NCI-H2107 treated with DMSO at 0.1 percent for 48 hours (cell line): ENCODE results near the gene CDCP1.
A peak's percentile ranks its signal among the peaks of the same experiment; 100 is the strongest.
"Not testable (repeated sequence)": the region's sequence is repeated elsewhere in the genome, so short reads cannot be mapped to it uniquely, and the experiment has no call there.

Source experiments
- DNase-seq: peaks from one replicate; lab custom pipeline; 2025; ENCODE audit not compliant: unreplicated experiment; lab: John Stamatoyannopoulos, UW

Gene CDCP1

DNA sequence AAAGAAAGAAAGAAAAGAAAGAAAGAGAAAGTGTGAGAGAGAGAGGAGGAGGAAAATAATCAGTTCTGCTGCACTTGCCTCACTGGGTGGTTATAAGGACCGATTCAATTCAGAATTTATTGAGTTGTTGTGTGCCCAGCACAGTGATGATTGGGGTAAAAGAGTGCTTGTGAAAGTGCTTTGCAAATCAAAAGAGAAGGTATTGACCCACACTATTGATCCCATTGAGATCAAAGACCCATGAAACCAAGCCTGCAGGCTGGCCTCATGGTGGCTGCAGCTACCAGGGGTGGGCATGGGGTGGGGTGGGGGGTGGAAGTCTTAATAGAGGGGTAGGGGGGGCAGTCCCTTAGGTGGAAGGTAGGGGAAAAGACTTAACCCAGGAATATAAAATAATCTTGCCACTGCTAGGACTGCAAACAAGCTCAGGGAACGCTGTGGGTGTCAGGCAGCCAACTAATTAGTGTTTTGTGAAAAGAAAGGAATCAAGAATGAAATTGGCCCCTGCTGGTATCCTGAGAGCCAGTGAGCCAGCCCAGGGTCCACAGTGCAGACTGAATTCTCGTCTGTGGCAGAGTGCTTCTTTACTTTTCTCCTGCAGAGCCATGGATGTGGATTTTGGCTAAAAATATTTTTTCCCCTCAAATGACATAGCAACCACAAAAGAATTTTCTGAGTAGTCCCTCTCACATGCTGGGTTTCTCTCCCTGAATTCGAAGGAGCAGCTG, 85.8 kb downstream of the CDCP1 start:
- DNase-seq = no peak

DNA sequence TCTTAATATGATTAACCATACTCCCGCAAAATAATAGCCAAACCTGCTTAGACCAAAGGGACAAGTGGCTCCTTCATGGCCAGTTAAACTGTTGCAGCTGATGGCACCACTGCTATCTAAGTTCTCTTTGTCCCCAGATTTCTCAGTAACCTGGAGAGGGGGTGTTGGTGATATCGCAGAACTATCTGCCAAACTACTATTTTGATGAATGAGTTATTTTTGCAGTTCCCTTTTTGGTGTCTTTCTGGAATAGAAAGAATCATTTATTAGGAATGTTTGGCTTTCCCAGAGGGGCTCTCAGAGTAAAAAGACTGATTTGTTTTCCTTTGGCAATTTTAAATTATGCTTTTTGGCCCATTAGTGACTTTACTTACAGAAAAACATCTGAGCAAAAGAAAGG, 87.0 kb downstream of the CDCP1 start:
- DNase-seq = no peak

DNA sequence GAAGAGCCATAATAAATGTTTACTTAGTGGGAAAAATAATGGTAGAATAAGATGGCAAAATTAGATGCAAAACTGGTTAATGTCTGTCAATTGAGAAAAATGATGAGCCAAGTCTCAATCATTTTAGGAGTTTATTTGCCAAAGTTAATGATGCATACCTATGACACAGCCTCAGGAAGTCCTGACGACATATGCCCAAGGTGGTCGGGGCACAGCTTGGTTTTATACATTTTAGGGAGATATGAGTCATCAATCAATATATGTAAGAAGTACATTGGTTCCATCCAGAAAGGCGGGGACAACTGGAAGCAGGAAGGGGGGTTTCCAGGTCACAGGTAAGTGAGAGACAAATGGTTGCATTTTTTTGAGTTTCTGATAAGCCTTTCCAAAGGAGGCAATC, 88.6 kb downstream of the CDCP1 start:
- no peak for DNase-seq

DNA sequence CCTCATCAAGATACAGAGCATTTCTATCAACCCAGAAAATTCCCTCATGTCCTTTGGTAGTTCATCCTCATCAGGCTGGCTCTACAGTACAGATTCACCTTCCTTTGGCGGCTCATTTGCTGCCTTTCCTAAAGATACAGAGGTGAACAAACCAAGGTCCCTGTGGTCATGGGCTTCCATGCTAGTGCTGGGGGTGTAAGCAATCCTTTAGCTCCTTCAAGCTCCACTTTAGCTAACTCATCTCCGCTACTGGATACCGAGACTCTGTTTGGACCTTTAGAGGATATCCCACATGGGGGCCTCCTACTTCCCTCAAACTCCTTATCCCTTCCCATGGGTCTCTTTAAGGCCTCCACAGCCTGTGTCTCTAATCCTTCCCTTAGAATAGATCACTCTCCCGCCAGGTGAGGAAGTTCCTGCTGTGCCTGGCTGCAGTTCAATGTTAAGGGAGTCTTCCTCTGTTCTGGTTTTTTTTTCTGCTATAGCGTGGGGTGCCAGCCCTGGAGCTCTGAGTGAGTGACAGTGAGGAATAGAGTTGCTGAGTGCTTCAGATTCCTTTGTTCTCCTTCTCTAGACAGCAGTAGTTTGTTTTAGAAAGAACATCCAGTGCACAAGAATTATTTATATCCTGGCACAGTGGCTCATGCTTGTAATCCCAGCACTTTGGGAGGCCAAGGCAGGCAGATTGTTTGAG, 89.4 kb downstream of the CDCP1 start:
- no peak for DNase-seq

DNA sequence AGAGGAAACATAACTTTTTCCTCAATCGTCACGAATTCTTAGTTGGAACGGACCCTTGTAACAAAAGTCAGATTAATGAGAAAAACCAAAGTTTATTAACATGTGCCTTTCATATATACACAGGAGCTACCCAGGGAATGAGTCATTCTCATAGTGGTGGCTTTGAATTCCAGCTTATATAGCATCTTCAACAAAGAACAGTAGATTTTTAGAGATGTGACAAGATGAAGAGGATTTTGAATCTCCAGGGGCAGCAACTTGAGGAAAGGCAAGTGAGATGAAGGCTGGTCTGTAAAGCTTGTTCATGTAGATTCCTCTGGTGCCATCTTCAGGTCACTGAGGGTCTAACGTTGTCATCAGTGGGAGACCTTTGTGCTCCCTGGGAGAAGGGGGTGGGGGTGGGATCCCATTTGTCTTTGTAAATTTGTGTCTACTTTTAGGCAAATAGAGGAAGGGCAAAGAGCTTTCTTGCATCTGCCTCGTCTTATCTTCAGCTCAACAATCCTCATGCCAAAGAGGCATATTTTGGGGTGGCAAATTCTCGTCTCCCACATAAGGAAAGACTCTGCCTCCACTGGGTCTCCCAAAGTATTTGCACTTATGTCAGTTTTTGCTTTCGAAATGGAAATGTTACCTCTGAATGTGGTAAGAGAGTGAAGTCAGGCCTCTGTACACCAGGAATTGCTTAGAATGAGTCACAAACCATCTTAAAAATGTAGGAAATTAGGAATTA, 90.6 kb downstream of the CDCP1 start:
- DNase-seq = no peak

DNA sequence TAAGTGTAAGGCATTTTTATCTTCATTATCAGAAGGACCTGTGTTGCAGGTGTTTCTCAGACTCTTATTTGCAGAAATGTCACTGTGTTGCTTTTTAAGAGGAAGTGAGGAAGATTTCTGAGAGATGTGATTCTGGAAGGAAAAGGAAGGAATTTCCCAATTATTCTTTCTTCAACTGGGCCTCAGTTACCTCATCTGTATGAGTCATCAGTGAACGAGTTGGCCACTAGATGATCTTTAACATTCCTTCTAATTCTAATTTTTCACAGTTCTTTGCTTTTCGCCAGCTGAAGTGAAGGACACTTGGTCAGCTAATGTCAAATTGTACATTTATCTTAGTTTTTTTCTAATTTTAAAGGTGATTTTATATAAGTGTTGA, 91.2 kb downstream of the CDCP1 start:
- DNase-seq = no peak

DNA sequence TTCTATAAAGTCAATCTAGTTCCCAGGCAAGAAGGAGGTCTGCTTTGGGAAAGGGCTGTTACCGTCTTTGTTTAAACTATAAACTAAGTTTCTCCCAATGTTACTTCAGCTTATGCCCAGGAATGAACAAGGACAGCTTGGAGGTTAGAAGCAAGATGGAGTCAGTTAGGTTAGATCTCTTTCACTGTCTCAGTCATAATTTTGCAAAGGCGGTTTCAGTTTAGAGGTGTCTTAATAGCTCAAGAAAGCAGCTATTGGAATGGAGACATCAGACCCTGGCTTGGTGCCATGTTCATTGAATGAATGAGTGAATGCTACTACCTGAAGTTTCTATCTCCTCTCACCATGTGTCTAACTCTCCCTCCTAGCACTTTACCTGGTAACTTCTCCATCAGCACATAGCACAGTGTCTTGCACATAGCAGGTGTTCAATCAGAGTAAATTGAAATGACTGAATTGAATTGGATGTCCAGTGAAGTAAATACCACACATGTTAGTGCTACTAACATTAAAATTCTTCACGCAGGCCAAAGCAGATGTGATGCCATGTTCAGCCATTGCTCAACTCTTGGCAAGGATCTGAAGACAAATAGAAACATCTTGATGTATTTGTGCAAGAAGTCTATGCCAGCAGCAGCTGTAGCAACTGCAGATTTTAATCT, 91.9 kb downstream of the CDCP1 start:
- DNase-seq = no peak

DNA sequence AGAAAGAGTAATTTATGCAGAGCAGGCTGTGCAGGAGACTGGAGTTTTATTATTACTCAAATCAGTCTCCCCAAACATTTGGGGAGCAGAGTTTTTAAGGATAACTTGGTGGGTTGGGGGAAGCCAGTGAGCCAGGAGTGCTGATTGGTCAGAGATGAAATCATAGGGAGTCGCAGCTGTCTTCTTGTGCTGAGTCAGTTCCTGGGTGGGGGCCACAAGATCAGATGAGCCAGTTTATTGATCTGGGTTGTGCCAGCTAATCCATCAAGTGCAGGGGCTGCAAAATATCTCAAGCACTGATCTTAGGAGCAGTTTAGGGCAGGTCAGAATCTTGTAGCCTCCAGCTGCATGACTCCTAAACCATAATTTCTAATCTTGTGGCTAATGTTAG, 92.4 kb downstream of the CDCP1 start:
- DNase-seq = not testable (repeated sequence)

DNA sequence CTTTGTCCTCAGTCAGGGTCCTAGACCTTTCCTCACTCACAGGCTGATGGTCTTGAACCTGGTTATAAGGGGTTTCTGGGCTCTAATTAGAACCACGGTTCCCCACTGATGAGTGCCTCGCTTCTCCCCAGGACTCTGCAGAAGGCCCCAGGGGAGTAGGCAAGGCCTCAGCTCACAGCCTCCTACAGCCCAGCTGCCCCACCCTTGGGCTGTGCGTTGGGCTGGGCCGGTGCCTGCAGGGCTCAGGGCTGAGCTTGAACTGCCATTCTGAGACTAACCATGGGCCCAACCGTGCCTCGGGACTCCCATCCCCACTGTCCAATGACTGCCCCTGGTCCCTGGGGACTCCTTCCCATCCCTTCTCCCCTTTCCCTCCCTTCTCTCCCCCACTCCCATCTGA, 94.5 kb downstream of the CDCP1 start:
- no peak for DNase-seq

DNA sequence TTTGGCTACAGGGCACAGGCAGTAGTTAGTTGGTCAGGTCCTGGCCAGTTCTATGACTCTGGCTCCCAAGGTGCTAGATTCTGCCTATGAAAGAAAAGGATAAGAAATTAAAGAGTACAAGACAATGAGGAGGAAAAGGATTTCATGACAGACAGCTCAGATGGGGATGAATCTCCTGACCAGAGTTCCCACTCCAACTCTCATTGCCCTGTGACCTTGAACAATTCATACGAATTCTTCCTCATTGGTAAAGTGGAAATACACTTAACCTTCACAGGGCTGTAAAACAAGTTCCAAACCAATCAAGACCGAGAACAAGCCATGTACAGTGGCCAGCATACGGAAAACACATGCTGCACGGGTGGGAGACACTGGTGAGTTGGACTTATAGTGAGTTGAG, 96.4 kb downstream of the CDCP1 start:
- no peak for DNase-seq

DNA sequence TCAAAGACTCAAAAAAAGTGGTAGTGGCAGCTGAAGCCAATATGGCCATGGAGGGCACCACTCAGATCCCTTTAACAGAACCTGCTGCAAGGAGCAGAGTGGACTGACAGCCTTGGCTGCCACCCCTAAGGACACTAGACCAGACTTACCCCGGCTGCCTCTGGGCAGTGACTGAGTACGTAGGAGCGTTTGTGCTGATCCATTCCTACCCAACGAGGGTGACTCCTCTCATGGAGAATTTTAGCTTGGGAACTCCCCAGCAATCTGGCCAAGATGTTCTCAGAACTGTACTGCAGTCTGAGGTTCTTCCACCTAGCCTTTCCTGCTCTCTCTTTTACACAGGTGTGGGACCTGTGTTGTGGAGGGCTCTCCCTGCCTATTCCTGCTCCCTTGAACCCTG, 97.9 kb downstream of the CDCP1 start:
- no peak for DNase-seq

DNA sequence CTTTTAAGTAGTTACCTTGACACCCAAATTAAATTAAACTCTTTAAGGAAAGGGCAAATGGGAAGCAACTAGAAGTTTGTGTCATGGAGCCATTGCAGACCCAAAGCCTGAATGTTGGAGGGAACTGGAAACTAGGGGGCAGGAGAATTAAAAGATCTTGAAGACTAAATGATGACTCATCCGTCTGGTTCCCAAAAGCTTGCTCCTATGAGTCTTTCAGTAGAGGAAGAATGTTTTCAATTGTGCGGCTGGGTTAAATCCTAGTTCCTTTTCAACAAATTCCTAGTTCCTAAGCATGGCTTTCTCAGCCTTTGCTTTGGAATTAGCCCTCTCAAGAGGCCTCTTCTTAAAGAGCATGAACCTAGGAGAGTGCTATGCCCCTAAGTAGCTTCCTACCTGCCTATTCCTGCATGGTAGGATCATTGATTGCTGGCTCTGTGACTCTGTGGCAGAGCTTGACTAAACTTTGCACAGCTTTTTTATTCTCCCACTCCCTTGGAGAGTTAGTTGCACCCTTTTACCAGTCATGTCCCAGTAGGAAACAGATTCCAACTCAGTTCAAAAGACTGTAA, 102.4 kb downstream of the CDCP1 start:
- DNase-seq = no peak

DNA sequence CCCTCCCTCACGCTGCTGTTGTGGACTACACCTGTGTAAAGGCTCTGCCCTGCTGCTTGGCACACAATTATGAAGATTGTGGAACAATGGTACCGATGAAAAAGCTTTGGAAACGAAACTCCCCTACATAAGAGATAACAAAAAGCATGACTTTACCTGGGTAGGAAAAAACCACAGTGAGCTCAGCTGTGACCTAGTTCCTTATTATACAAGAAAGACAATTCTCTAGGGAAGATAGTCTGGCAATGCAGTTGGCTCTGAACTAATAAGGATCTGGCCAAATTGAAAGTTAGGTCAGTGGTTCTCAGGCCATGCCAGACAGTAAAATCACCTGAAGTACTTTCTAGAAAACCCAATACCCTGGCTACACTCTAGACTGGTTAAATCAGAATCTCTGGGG, 104.0 kb downstream of the CDCP1 start:
- no peak for DNase-seq

DNA sequence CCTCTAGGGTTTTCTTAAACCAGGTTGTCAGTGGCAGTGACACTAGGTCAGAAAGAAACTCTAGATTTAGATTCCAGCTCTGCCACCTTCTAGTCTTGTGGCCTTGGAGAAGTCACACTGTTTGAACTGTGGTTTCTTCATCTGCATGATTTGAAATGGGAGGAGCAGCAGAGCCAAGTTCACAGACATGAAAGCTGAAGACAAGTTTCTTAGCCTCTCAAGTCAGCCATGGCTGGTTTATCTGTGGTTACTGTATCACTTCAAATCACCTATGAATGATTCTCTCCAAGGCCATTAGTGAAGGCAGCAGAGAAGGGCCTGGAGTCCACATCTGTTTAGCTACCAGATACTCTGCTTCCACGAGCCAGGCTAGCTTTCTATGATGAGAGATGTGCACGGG, 104.5 kb downstream of the CDCP1 start:
- DNase-seq = no peak

DNA sequence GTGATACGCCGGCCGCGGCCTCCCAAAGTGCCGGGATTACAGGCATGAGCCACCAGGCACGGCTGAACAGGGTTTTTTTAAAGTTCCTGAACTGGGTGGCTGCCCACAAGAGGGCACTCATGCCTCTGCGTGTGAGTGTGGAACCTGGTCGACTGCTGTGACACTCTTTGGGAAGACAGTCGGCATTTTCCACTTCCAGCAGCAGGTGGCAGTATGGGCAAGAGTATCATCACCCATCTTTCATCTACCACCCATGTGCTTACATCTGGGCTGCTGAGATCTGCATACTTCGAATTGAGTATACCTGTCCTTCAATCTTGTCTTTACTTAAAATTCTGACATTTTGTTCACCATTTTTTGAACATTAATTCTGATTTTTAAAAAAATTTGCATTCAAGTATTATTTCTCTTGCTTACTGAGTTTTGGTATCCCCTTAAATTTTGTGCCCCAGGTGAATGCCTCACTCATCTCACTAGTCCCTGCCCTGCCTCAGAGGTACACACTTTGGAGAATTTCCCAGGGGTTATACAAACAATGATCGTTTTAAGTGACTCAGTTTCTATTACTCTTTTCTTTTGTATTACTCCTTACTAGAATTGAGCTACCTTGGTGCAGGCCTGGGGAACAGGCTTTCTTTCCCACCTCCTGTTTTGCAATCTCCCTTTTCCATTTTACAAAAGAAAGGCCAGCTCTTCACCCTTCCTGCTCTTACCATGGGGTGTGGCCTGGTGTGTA, 108.3 kb downstream of the CDCP1 start:
- peak; percentile 76 for DNase-seq

DNA sequence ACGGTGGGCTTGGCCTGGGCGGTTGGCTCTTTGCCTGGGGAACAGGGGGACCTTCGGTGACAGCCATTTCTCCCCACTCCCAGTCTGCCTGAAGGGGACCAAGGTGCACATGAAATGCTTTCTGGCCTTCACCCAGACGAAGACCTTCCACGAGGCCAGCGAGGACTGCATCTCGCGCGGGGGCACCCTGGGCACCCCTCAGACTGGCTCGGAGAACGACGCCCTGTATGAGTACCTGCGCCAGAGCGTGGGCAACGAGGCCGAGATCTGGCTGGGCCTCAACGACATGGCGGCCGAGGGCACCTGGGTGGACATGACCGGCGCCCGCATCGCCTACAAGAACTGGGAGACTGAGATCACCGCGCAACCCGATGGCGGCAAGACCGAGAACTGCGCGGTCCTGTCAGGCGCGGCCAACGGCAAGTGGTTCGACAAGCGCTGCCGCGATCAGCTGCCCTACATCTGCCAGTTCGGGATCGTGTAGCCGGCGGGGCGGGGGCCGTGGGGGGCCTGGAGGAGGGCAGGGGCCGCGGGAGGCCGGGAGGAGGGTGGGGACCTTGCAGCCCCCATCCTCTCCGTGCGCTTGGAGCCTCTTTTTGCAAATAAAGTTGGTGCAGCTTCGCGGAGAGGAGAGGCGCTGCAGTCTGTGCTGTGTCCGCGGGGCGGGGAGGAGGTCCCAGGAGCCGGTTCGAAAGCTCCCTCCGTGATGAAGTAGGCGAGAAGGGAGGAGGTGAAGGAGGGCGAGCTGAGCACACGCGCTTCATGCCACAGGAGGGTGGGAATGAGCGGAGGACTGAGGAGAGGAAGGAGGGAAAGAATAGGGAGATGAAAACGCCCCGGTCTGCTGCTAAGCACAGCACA, 110.5 kb downstream of the CDCP1 start:
- no peak for DNase-seq

DNA sequence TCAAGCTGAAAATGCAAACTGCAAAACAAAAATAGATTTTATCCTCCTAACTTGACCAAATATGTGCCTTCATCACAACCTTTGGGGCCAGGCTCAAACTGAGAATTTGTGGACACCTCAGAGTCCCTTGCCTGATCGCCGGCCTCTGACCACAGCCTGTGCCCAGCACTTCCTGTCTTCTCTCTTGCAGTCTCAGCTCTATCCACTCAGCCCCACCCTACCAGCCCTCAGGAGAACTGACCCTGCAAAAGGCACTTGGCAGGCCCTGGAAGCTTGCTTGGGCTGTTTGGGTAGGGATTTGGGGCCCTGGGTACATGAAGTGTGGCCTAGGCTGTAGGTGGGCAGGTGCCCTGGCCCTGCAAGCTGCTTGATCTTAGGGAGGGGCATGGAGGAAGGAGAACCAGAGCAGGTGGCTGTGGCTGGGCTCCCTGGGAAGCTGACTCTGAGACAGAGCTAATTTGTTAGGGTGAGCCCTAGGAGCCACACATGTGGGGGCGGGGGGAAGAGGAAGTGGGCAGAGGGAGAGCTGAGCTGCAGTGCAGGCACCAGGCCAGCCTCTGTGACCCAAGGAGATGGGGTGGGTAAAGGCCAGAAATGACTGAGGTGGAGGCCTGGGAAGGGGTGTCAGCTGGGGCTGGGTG, 111.4 kb downstream of the CDCP1 start:
- no peak for DNase-seq

DNA sequence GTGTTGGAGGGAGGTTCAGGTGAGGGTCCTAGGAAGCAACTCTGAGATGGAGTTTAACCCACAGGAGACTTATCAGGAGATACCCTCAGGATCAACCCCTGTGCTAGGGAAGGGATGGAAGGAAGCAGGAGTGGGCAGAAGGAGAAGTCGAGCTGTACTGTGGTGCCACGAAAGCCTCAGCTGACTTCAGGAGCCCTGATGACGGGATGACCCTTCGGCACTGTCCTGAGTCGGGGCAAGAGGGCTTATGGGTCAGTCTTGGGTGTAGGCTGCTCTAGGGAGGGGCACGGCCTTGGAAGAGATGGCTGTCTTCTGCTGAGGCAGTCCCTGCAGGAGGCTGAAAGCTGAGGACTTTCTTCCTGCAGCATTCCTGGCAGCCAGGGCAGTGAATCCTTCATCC, 112.4 kb downstream of the CDCP1 start:
- DNase-seq = no peak
